ENCODE data around the gene DNAH7. TPM values are rescaled to one million over a fixed set of nuclear protein-coding genes. Genes with fewer than 3 reads are reported as not detected.

The DNAH7 gene
- total RNA-seq, 6 experiments from 2014 or later = 0.12 to 0.35 (median 0.26) TPM

- Histone ChIP-seq H3K27ac (no peak overlapping the region), H3K4me3 (no peak overlapping the region), H3K27me3 (no peaks in the 10 kb centered on the region), H3K36me3 (no peaks in the 10 kb centered on the region), H3K4me1 (no peaks in the 10 kb centered on the region), H3K9me3 (no peaks in the 10 kb centered on the region)
- ATAC-seq (no peak), DNase-seq (no peak)
- 53% methylated on average over 3 of the region's 3 CpGs for WGBS (ENCODE audit: insufficient coverage, low coverage, low lambda C conversion rate, missing lambda C conversion rate)
- intact Hi-C loops (cut with DNase I) = no loop called here
- no peak for TF ChIP-seq CTCF (IDR thresholded peaks at IDR 0.05)
- no peak for TF ChIP-seq POLR2A (IDR thresholded peaks at IDR 0.05)
Measured at GRCh38 chr2:195818526-195818925, 250.1 kb downstream of the DNAH7 start.

- no peaks in the 10 kb centered on the region for H3K9me3 ChIP-seq
- H3K4me3 ChIP-seq = no peak overlapping the region
- DNase-seq (no peak), ATAC-seq (no peak)
- no peaks in the 10 kb centered on the region for H3K4me1 ChIP-seq
- H3K27ac ChIP-seq = no peak overlapping the region
- intact Hi-C loops (cut with DNase I) = no loop called here
- H3K27me3 ChIP-seq = no peaks in the 10 kb centered on the region
- no peaks in the 10 kb centered on the region for H3K36me3 ChIP-seq
- TF ChIP-seq CTCF (IDR thresholded peaks at IDR 0.05) (no peak), POLR2A (IDR thresholded peaks at IDR 0.05) (no peak)
Measured at GRCh38 chr2:195818106-195818505, 250.5 kb downstream of the DNAH7 start.

GRCh38 chr2:195815083-195815482, 253.6 kb downstream of the DNAH7 start:
- Histone ChIP-seq H3K9me3 (no peaks in the 10 kb centered on the region), H3K36me3 (no peaks in the 10 kb centered on the region), H3K4me3 (no peak overlapping the region), H3K4me1 (no peaks in the 10 kb centered on the region), H3K27me3 (no peaks in the 10 kb centered on the region), H3K27ac (no peak overlapping the region)
- 48% methylated on average over 2 of the region's 2 CpGs for WGBS (ENCODE audit: insufficient coverage, low coverage, low lambda C conversion rate, missing lambda C conversion rate)
- DNase-seq = no peak
- ATAC-seq = no peak
- intact Hi-C loops (cut with DNase I) = no loop called here
- TF ChIP-seq POLR2A (IDR thresholded peaks at IDR 0.05) (no peak), CTCF (IDR thresholded peaks at IDR 0.05) (no peak)

- Histone ChIP-seq H3K4me1 (no peaks in the 10 kb centered on the region), H3K4me3 (no peak overlapping the region), H3K27me3 (no peaks in the 10 kb centered on the region), H3K36me3 (no peaks in the 10 kb centered on the region), H3K9me3 (no peaks in the 10 kb centered on the region), H3K27ac (no peak overlapping the region)
- DNase-seq = no peak
- WGBS (ENCODE audit: insufficient coverage, low coverage, low lambda C conversion rate, missing lambda C conversion rate) = 43% methylated on average over 3 of the region's 3 CpGs
- TF ChIP-seq CTCF (IDR thresholded peaks at IDR 0.05) (no peak), POLR2A (IDR thresholded peaks at IDR 0.05) (no peak)
- no peak for ATAC-seq
- intact Hi-C loops (cut with DNase I) = no loop called here
Measured at GRCh38 chr2:195813421-195813820, 255.2 kb downstream of the DNAH7 start.
